B cell (primary cell): Measurements from ENCODE around the gene HOXD10.

Experiments used
- CTCF ChIP-seq: fragments of 200-600 bp; IDR thresholded peaks from one replicate; pipeline ENCODE4 v1.8.0; 2022; ENCODE audit warnings: antibody characterized with exemption, mild to moderate bottlenecking
- EZH2 ChIP-seq: IDR thresholded peaks from 2 replicates; pipeline ENCODE4 v1.6.1; 2012; ENCODE audit warnings: borderline replicate concordance, low read depth, mild to moderate bottlenecking, moderate library complexity, low read length; ENCODE audit not compliant: insufficient read depth, poor library complexity, severe bottlenecking

GRCh38 chr2:176112375-176113302 lies 3.9 kb upstream of the HOXD10 start:
- TF ChIP-seq CTCF (no peak), EZH2 (no peak)
